ENCODE results near the gene USP33. TPM values are rescaled to one million over a fixed set of nuclear protein-coding genes. Genes with fewer than 3 reads are reported as not detected.

Gene USP33
- total and polyA plus RNA-seq, 2 of the 8 experiments (the other 6 are each of a cell fraction or from before 2014, with no cell fraction given), result 20.0 to 55.5 TPM

- TF ChIP-seq POU5F1 (IDR thresholded peaks at IDR 0.05; ENCODE audit: low read depth, low read length) (no peak), TEAD4 (IDR thresholded peaks at IDR 0.05; ENCODE audit: low read depth, low read length) (no peak), SP1 (IDR thresholded peaks at IDR 0.05; ENCODE audit: low read depth, low read length) (0 out of 2 replicates have a peak, but pooled peaks have one; percentile 38), MAX (IDR thresholded peaks at IDR 0.05) (0 out of 2 replicates have a peak, but pooled peaks have one; percentile 38), USF2 (IDR thresholded peaks at IDR 0.05; ENCODE audit: low read length) (no peak), GABPA (IDR thresholded peaks at IDR 0.05; ENCODE audit: borderline replicate concordance, insufficient read depth, low read length) (peak; percentile 87; the same call in 1 of the 2 replicates), SIRT6 (IDR thresholded peaks at IDR 0.05; ENCODE audit: low read length) (no peak), NANOG (IDR thresholded peaks at IDR 0.05; ENCODE audit: insufficient read depth, low read depth, low read length, poor library complexity, severe bottlenecking) (no peak), SP4 (IDR thresholded peaks at IDR 0.05; ENCODE audit: low read length) (no peak), SUZ12 (IDR thresholded peaks at IDR 0.05; ENCODE audit: low read length) (no peak)
These were observed 20.1 kb upstream of the USP33 start, which contains the start of gene MIGA1 (continued) for GRCh38 chr1:77779529-77780281.

All from H1 (cell line).